Breast epithelium (tissue), 3 donors: Measurements from ENCODE around the gene SCT.

ENCODE experiments used
- CTCF ChIP-seq, 3 donors: fragments of 450-650 bp; IDR thresholded peaks; one replicate each; pipeline ENCODE4 v1.5.1; 2016 to 2017; ENCODE audit warnings: antibody characterized with exemption in 3 of 3, mild to moderate bottlenecking in 3 of 3, moderate library complexity in 3 of 3
- POLR2A ChIP-seq: fragments of 450-650 bp; IDR thresholded peaks from one replicate; pipeline ENCODE4 v1.6.1; 2016; ENCODE audit warnings: antibody characterized with exemption, mild to moderate bottlenecking, moderate library complexity
- POLR2AphosphoS5 ChIP-seq, 3 donors: sonication (generic); formaldehyde crosslinking; IDR thresholded peaks; one replicate each; pipeline ENCODE4 v1.6.1; 2017; ENCODE audit warnings: antibody characterized with exemption in 3 of 3

GRCh38 chr11:592501-592900 lies 34.5 kb downstream of the SCT start:
- TF ChIP-seq CTCF (IDR thresholded peaks at IDR 0.05) (no peak), POLR2A (no peak), POLR2AphosphoS5 (IDR thresholded peaks at IDR 0.05) (no peak)
